SK-N-SH (cell line): Measurements from ENCODE around the gene EDN2. TPM values are rescaled to one million over a fixed set of nuclear protein-coding genes. Genes with fewer than 3 reads are reported as not detected.

ENCODE experiments used
- CTCF ChIA-PET: fragments of 300-600, 350-600 bp; formaldehyde crosslinking; extraction: SDS; loops from one replicate; lab custom pipeline; 2021; lab: Yijun Ruan, JAX
- POLR2A ChIA-PET: fragments of 350-600 bp; sonication (Branson Sonifier 250); formaldehyde crosslinking; extraction: SDS; loops from one replicate; lab custom pipeline; 2020; ENCODE audit warnings: antibody characterized with exemption, inconsistent platforms; lab: Yijun Ruan, JAX
- DNase-seq: peaks from one replicate; pipeline ENCODE4 v3.0.0; 2012
- H2AFZ ChIP-seq: fragments of 200-600 bp; sonication (generic); 2 replicates; pipeline ENCODE4 v1.8.1; 2016; ENCODE audit warnings: antibody characterized with exemption, mild to moderate bottlenecking, low read depth
- H3F3A ChIP-seq: fragments of 200-600 bp; sonication (generic); replicated peaks from 2 replicates; pipeline ENCODE3; 2016; ENCODE audit warnings: antibody characterized with exemption, mild to moderate bottlenecking; ENCODE audit not compliant: insufficient read depth
- H3K27ac ChIP-seq, 2 experiments: fragments of 200-500 bp in 1 of 2; fragments of 200-600 bp in 1 of 2; sonication (Bioruptor generic) in 1 of 2; sonication (generic), shearing (Covaris generic) in 1 of 2; 2 replicates each; pipeline versions ENCODE4 v1.5.1 to v1.6.1; 2014 to 2016; ENCODE audit warnings: low read depth in 2 of 2, inconsistent platforms in 1 of 2, low read length in 1 of 2, mild to moderate bottlenecking in 1 of 2, mixed read lengths in 1 of 2
- H3K27me3 ChIP-seq: fragments of 200-600 bp; sonication (generic), shearing (Covaris generic); 2 replicates; pipeline ENCODE4 v1.6.1; 2016; ENCODE audit warnings: mixed run types; ENCODE audit not compliant: insufficient read depth
- H3K36me3 ChIP-seq, 2 experiments: fragments of 200-500 bp in 1 of 2; fragments of 200-600 bp in 1 of 2; sonication (Bioruptor generic) in 1 of 2; sonication (generic) in 1 of 2; replicated peaks in 1 of 2; 2 replicates each; pipeline versions ENCODE3 to v1.5.1; 2014 to 2016; ENCODE audit warnings: low read length in 1 of 2, mild to moderate bottlenecking in 1 of 2; ENCODE audit not compliant: insufficient read depth in 2 of 2, control insufficient read depth in 1 of 2
- H3K4me1 ChIP-seq, 2 experiments: fragments of 200-500 bp in 1 of 2; fragments of 200-600 bp in 1 of 2; sonication (Bioruptor generic) in 1 of 2; sonication (generic), shearing (Covaris generic) in 1 of 2; 2 replicates each; pipeline versions ENCODE4 v1.5.1 to v1.6.1; 2014 to 2016; ENCODE audit warnings: low read depth in 1 of 2, low read length in 1 of 2, mixed run types in 1 of 2; ENCODE audit not compliant: insufficient read depth in 2 of 2, control insufficient read depth in 1 of 2
- H3K4me2 ChIP-seq: fragments of 200-600 bp; sonication (generic), shearing (Covaris generic); 2 replicates; pipeline ENCODE4 v1.6.1; 2017; ENCODE audit warnings: mixed run types
- H3K4me3 ChIP-seq, 2 experiments: fragments of 200-500 bp in 1 of 2; fragments of 200-600 bp in 1 of 2; sonication (Bioruptor generic) in 1 of 2; sonication (generic), shearing (Covaris generic) in 1 of 2; 2 replicates each; pipeline versions ENCODE4 v1.5.1 to v1.8.1; 2014 to 2016; ENCODE audit warnings: low read depth in 2 of 2, inconsistent platforms in 1 of 2, low read length in 1 of 2, mild to moderate bottlenecking in 1 of 2, mixed read lengths in 1 of 2, moderate library complexity in 1 of 2
- H3K79me2 ChIP-seq: fragments of 200-600 bp; sonication (generic); 2 replicates; pipeline ENCODE4 v1.8.1; 2017; ENCODE audit warnings: mild to moderate bottlenecking; ENCODE audit not compliant: insufficient read depth
- H3K9ac ChIP-seq: fragments of 200-600 bp; sonication (generic); 2 replicates; pipeline ENCODE4 v1.6.1; 2017; ENCODE audit warnings: mixed run types
- H3K9me2 ChIP-seq: fragments of 200-600 bp; sonication (generic); 2 replicates; pipeline ENCODE4 v1.6.1; 2017; ENCODE audit warnings: mixed run types
- H3K9me3 ChIP-seq: fragments of 200-600 bp; sonication (generic); 2 replicates; pipeline ENCODE4 v1.6.1; 2017; ENCODE audit warnings: mixed run types, mild to moderate bottlenecking, moderate library complexity
- H4K20me1 ChIP-seq: fragments of 200-600 bp; sonication (generic); 2 replicates; pipeline ENCODE4 v1.6.1; 2017; ENCODE audit warnings: mild to moderate bottlenecking, mixed run types; ENCODE audit not compliant: insufficient read depth
- CHD2 ChIP-seq: fragments of 150-350 bp; IDR thresholded peaks from 2 replicates; pipeline ENCODE4 v1.6.1; 2018; ENCODE audit warnings: low read length; ENCODE audit not compliant: partially characterized antibody
- CTCF ChIP-seq: fragments of 200-600 bp; sonication (generic); IDR thresholded peaks from 2 replicates; pipeline ENCODE4 v1.6.1; 2017; ENCODE audit warnings: antibody characterized with exemption, mild to moderate bottlenecking, moderate library complexity
- EP300 ChIP-seq, 2 experiments: IDR thresholded peaks; 2 replicates each; pipeline versions ENCODE4 v1.4.0 to v1.6.1; 2012; ENCODE audit warnings: borderline replicate concordance in 1 of 2, low read depth in 1 of 2, low read length in 1 of 2
- FOSL2 ChIP-seq: IDR thresholded peaks from 2 replicates; pipeline ENCODE4 v1.4.0; 2012; ENCODE audit warnings: low read depth, mild to moderate bottlenecking, moderate library complexity, borderline replicate concordance
- FOXJ3 ChIP-seq: sonication (generic); formaldehyde crosslinking; IDR thresholded peaks from 2 replicates; pipeline ENCODE4 v1.5.1; 2020; ENCODE audit warnings: mild to moderate bottlenecking, missing genetic modification reagents
- FOXM1 ChIP-seq: IDR thresholded peaks from 2 replicates; pipeline ENCODE4 v1.4.0; 2012; ENCODE audit warnings: low read depth, mild to moderate bottlenecking
- GATA2 ChIP-seq: sonication (generic); formaldehyde crosslinking; IDR thresholded peaks from 2 replicates; pipeline ENCODE4 v1.5.0; 2020; ENCODE audit warnings: mild to moderate bottlenecking, missing genetic modification reagents
- MEF2A ChIP-seq: IDR thresholded peaks from 2 replicates; pipeline ENCODE4 v1.4.0; 2012; ENCODE audit warnings: low read depth, borderline replicate concordance
- POLR2AphosphoS5 ChIP-seq: IDR thresholded peaks from 2 replicates; pipeline ENCODE4 v1.6.1; 2012; ENCODE audit warnings: low read depth, low read length
- RFX5 ChIP-seq: IDR thresholded peaks from 2 replicates; pipeline ENCODE4 v1.6.1; 2012; ENCODE audit warnings: mild to moderate bottlenecking, improper control_type of control experiment, low read length
- RXRA ChIP-seq: IDR thresholded peaks from 2 replicates; pipeline ENCODE4 v1.4.0; 2012; ENCODE audit warnings: low read depth, mild to moderate bottlenecking, borderline replicate concordance
- TEAD4 ChIP-seq: IDR thresholded peaks from 2 replicates; pipeline ENCODE4 v1.4.0; 2012; ENCODE audit warnings: mild to moderate bottlenecking, borderline replicate concordance; ENCODE audit not compliant: insufficient read depth
- WGBS: methylation state at CpG from one replicate; pipeline ENCODE4 v1.1.6; 2017; ENCODE audit warnings: low lambda C conversion rate; 5-methylcytosine and 5-hydroxymethylcytosine counted together
- polyA plus RNA-seq, 3 experiments: library from polyadenylated mRNA; depleted of rRNA; stranded (reverse); fragments of >200 nt; gene quantifications; 2 replicates each; pipeline ENCODE4 v1.2.3, GENCODE V29; 2012

EDN2 gene
- polyA plus RNA-seq, 1 of the 3 experiments (the other 2 are of a cell fraction): 0.97 TPM

DNA sequence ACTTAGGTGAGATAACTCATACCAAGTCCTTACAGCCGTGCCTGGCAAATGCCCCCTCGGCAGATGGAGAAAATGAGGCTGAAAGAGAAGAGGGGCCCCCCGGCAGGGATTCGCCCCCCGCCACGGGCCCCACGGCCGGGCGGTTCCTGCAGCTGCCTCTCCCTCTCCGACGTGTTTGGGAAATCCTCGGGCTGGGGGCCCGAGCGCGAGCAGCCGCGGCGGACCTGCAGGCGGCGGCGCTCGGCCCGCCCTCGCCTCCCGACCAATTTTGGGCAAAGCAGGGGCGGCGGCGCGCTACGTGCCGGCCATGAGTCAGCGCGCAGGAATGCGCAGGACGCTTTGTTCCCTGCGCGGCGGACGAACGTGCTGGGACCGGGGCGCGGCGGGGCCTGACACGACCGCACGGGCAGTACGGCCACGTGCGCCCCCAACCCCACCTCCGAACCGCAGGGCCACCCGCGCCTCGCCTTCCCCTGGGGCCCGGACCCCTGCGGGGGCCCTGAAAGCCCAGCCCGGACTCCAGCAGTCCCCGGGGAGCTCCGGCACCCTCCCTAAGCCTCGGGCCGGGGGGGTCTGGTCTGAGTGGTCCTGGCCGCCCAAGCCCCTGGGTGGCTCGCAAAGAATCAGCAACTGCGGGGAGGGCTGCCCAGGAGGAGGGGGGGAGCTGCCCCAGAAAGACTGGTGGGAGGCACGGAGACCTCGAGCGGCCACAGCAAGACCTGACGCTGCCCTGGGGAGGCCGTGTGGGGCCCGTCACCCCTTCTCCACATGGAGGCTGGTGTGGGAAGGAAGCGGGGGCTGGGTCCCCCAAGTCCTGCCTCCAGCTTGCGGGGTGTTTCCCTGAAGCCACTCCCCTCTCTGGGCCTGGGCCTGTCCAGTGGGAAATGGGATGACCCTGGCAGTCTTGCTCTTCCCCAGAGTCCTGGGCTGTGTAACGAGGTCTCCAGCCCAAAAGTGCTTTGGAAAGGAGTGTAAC, 11.9 kb upstream of the EDN2 start (continued):
- TF ChIP-seq RXRA: no peak
- TF ChIP-seq GATA2 (CRISPR knock-in tag): no peak
- no peak for TF ChIP-seq FOXJ3 (CRISPR knock-in tag)
- no peak for TF ChIP-seq EP300 (IDR thresholded peaks at IDR 0.05; ENCODE audit: borderline replicate concordance in 1 of 2, low read depth in 1 of 2, low read length in 1 of 2)
- no peak for TF ChIP-seq TEAD4
- TF ChIP-seq POLR2AphosphoS5: no peak
- TF ChIP-seq FOXM1: no peak
- TF ChIP-seq FOSL2: no peak
- TF ChIP-seq RFX5: no peak
- TF ChIP-seq CHD2: no peak
- no peak for TF ChIP-seq CTCF

GRCh38 chr1:41495210-41495948, 10.9 kb upstream of the EDN2 start:
- Histone ChIP-seq H3K27me3 (no peaks in the 10 kb centered on the region), H3K4me2 (no peak overlapping the region), H3K27ac (no peak overlapping the region), H3K9me3 (no peaks in the 10 kb centered on the region), H3K9ac (no peak overlapping the region), H3F3A (peaks cover 8% of the 10 kb centered on the region), H2AFZ (no peak overlapping the region), H3K36me3 (no peaks in the 10 kb centered on the region), H4K20me1 (no peaks in the 10 kb centered on the region), H3K79me2 (no peaks in the 10 kb centered on the region)
- POLR2A ChIA-PET: interaction anchor here (1.0 kb wide), 1 partner anchor 40 kb away, joined by 3 read pairs; no protein-coding TSS in a partner anchor
- DNase-seq: no peak
- CTCF ChIA-PET: interaction anchor here (1.3 to 8.6 kb wide), 4 partner anchors 15 to 213 kb away, joined by 3 to 93 read pairs (median 16); partner anchors contain the start of gene EDN2
- TF ChIP-seq MEF2A: no peak
- peak; percentile 37 for TF ChIP-seq CTCF
- TF ChIP-seq, all 33 proteins: peak for 1
- H3K4me1 ChIP-seq: peaks cover 21 to 33% of the 10 kb centered on the region in 2 experiments; a peak in 3 of 4 replicates
- WGBS: 81% methylated on average over 12 of the region's 19 CpGs
- H3K9me2 ChIP-seq: no peaks in the 10 kb centered on the region
- H3K4me3 ChIP-seq: no peak overlapping the region
